Mucosa of stomach (tissue), 1 donor: ENCODE measurements around the gene LMTK3.

Experiments
- H3K27me3 ChIP-seq: one replicate; pipeline ENCODE4 v1.7.0; 2013; ENCODE audit warnings: mild to moderate bottlenecking, low read length; ENCODE audit not compliant: control insufficient read depth, insufficient read depth
- H3K36me3 ChIP-seq: one replicate; pipeline ENCODE4 v1.7.0; 2013; ENCODE audit warnings: low read length; ENCODE audit not compliant: control insufficient read depth, insufficient read depth
- H3K4me1 ChIP-seq: one replicate; pipeline ENCODE4 v1.7.0; 2013; ENCODE audit warnings: mild to moderate bottlenecking, low read length; ENCODE audit not compliant: control insufficient read depth, insufficient read depth
- H3K4me3 ChIP-seq: one replicate; pipeline ENCODE4 v1.7.0; 2013; ENCODE audit warnings: low read length
- H3K9ac ChIP-seq: one replicate; pipeline ENCODE4 v1.7.0; 2013; ENCODE audit warnings: mild to moderate bottlenecking, low read length, moderate library complexity
- H3K9me3 ChIP-seq: one replicate; pipeline ENCODE4 v1.7.0; 2013; ENCODE audit warnings: mild to moderate bottlenecking, low read length, moderate library complexity; ENCODE audit not compliant: control insufficient read depth
- donor health status: Pancreatic carcinoma.

Gene LMTK3, protein sequence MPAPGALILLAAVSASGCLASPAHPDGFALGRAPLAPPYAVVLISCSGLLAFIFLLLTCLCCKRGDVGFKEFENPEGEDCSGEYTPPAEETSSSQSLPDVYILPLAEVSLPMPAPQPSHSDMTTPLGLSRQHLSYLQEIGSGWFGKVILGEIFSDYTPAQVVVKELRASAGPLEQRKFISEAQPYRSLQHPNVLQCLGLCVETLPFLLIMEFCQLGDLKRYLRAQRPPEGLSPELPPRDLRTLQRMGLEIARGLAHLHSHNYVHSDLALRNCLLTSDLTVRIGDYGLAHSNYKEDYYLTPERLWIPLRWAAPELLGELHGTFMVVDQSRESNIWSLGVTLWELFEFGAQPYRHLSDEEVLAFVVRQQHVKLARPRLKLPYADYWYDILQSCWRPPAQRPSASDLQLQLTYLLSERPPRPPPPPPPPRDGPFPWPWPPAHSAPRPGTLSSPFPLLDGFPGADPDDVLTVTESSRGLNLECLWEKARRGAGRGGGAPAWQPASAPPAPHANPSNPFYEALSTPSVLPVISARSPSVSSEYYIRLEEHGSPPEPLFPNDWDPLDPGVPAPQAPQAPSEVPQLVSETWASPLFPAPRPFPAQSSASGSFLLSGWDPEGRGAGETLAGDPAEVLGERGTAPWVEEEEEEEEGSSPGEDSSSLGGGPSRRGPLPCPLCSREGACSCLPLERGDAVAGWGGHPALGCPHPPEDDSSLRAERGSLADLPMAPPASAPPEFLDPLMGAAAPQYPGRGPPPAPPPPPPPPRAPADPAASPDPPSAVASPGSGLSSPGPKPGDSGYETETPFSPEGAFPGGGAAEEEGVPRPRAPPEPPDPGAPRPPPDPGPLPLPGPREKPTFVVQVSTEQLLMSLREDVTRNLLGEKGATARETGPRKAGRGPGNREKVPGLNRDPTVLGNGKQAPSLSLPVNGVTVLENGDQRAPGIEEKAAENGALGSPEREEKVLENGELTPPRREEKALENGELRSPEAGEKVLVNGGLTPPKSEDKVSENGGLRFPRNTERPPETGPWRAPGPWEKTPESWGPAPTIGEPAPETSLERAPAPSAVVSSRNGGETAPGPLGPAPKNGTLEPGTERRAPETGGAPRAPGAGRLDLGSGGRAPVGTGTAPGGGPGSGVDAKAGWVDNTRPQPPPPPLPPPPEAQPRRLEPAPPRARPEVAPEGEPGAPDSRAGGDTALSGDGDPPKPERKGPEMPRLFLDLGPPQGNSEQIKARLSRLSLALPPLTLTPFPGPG (N-terminal part only)

DNA sequence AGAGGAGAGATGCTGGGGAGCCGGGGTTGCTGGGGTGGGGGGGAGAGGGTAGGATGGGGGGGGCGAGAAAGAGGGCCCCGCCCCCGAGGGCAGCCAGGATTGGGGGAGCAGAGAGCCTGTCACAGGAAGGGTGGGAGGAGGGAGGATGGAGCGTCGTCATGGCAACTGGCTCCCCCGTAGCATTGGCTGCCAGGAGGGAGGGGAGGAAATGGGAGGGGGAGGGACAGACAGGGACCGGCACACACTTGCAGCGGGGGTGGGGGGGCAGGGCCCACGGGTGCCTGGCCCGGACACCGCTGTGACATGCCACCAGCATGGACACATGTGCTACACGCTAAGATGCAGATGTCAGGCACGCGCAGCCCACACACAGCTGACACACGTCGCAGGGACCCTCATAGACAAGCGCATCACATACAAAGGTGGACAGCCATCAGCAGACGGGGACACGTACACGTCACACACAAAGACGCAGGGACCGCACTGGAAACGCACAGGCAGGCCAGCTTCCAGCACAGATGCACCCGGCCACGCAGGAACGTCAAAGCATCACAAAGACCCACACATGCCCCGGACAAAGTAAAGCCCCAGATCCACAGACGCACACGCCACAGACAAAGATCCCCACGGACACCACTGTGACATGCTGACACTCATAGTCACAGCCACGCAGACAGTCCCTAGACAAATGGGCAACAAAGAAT, at the start of gene LMTK3:
LMTK3 (minus strand) TSS at position 36 of the 704 bp plus-strand sequence. CDS start 259 bp downstream, outside the sequence.
- Histone ChIP-seq H3K9ac (no peak within 1 kb of the TSS), H3K36me3 (no peaks in the 10 kb centered on the region), H3K4me3 (no peak within 1 kb of the TSS)

DNA sequence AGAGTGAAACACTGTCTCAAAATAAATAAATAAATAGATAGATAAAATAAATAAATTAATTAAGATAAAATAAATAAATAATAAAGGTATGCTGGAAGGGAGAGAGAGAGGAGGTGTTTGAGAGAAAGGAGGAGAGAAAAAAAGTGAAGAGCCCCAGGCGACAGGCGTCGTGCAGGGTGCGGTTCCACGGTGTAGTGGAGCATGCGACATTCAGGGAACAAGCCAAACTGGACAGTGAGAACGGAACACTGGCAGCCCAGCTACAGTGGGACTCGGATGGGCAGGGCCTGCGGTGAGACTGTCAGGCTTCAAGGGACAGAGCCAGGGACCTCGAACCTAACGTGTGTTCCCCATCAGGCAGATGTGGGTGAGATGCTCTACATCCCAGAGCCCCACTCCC, 49.8 kb upstream of the LMTK3 start:
- Histone ChIP-seq H3K9ac (no peak overlapping the region), H3K36me3 (no peaks in the 10 kb centered on the region), H3K9me3 (no peaks in the 10 kb centered on the region), H3K27me3 (no peaks in the 10 kb centered on the region), H3K4me1 (peaks cover 4% of the 10 kb centered on the region), H3K4me3 (no peak overlapping the region)

More for the DNA sequence above, at the start of gene LMTK3:
- H3K4me1 ChIP-seq = no peaks in the 10 kb centered on the region
- no peaks in the 10 kb centered on the region for H3K9me3 ChIP-seq
- H3K27me3 ChIP-seq = peaks cover 22% of the 10 kb centered on the region

DNA sequence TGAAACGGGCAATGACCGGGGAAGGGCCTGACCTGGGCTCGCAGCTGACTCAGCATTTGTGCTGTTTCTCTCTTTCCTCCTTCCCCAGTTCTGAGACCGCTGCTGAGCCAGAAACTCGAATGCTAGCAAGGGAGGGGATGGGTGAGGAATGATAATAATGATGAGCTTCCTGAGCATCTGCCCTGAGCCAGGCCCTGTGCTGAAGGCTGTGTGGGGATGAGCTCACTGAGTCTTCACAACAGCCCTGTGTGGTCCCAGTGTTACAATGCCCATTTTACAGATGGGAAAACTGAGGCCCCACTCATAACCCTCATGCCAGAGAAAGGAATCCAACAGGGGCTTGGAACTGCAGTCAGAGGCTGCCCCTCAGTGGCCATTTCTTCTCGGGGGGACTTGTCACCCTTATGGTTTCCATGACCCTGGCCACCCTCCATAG, 48.5 kb upstream of the LMTK3 start:
- no peaks in the 10 kb centered on the region for H3K27me3 ChIP-seq
- H3K4me1 ChIP-seq = peaks cover 4% of the 10 kb centered on the region
- no peaks in the 10 kb centered on the region for H3K9me3 ChIP-seq
- H3K36me3 ChIP-seq = no peaks in the 10 kb centered on the region
- H3K9ac ChIP-seq = no peak overlapping the region
- H3K4me3 ChIP-seq = no peak overlapping the region

DNA sequence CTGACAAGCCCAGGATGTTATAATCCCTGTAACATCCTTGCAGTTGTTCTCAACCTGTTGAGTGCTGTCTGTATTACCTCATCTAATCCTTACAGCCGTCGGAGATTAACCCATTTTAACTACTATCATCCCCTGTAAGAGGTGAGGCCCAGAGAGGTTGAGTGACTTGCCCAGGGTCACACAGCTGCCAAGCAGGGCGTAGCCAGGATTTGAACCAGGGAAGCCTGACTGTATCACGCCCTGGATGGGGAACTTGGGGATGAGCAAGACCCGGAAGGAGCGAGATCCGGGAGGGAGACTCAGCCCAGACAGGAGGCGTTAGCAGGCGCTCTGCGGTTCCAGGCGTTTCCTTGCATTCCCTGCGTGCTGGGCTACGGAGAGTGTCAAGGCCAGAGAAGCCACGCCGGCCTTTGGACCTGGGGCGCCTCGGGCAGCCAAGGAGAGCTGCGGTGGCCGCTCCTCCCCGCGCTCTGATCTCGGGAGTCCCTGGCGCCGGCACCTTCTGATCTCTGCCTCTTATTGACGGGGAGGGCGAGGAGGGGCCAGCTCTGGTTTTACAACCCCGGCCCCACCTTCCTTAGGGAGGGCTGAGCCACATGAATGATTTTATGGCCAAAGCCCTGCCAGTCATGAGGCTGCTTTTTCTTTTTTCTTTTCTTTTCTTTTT, 46.5 kb upstream of the LMTK3 start:
- no peaks in the 10 kb centered on the region for H3K36me3 ChIP-seq
- no peak overlapping the region for H3K4me3 ChIP-seq
- no peaks in the 10 kb centered on the region for H3K9me3 ChIP-seq
- H3K9ac ChIP-seq = peak overlapping the region; percentile 34
- H3K27me3 ChIP-seq = no peaks in the 10 kb centered on the region
- peaks cover 4% of the 10 kb centered on the region for H3K4me1 ChIP-seq

DNA sequence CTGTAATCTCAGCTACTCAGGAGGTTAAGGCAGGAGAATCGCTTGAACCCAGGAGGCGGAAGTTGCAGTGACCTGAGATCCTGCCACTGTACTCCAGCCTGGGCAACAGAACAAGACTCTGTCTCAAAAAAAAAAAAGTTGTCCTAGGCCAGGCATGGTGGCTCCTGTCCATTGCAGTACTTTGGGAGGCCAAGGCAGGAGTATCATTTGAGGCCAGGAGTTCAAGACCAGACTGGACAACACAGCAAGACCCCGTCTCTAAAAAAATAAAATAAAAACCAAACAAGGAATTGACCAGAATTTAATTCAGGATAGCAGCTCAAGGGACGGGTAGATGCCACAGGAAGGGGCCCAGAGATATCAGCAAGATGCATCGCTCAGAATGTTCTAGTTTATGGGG, 45.2 kb upstream of the LMTK3 start:
- peaks cover 7% of the 10 kb centered on the region for H3K27me3 ChIP-seq
- peaks cover 14% of the 10 kb centered on the region for H3K4me1 ChIP-seq
- no peaks in the 10 kb centered on the region for H3K9me3 ChIP-seq

DNA sequence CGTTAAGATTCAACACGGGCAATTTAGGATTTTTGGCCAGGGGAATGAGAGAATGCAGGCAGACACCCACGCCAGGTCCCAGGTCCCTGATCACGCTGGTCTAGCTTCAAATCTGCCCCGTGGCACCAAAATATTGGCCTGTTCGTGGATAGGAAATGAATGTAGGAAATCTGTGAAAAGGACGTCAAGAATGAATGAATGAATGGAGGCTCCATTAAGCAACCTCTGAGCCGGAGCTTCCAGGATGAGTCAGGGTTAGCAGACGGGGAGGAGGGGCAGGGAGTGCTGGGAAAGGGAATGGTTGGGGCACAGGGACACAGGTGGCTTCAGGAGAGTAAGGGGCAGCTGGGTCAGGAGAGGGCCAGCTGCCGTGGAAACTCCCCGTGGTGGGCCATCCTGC, 44.5 kb upstream of the LMTK3 start:
- H3K27me3 ChIP-seq = peaks cover 7% of the 10 kb centered on the region
- no peak overlapping the region for H3K4me3 ChIP-seq
- no peak overlapping the region for H3K9ac ChIP-seq
- H3K9me3 ChIP-seq = no peaks in the 10 kb centered on the region
- no peaks in the 10 kb centered on the region for H3K36me3 ChIP-seq
- peaks cover 21% of the 10 kb centered on the region for H3K4me1 ChIP-seq

More for the DNA sequence above, 45.2 kb upstream of the LMTK3 start:
- Histone ChIP-seq H3K36me3 (no peaks in the 10 kb centered on the region), H3K4me3 (no peak overlapping the region), H3K9ac (no peak overlapping the region)

DNA sequence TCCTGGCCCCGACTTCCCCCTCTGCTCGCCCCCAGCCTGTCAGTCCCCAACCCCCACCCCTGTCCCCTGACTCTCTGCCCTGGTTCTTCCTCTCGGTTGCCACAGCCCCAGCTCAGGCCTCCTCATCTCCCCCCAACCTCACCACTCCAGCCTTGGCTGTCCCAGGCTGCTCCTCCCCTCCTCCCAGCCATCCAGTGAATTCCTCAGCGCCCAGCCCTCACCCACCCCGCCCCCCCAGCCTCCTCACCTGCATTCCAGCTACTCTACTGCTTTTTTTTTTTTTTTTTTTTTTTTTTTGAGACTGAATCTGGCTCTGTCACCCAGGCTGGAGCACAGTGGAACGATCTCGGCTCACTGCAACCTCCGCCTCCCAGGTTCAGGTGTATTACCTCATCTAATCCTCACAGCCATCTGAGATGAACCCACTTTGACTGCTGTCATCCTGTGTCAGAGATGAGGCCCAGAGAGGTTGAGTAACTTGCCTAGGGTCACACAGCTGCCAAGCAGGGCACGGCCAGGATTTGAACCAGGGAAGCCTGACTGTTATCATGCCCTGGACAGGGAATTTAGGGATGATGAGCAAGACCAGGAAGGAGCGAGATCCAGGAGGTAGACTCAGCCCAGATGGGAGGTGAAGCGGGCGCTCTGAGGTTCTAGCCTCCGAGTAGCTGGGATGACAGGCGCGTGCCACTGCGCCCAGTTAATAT, 42.9 kb upstream of the LMTK3 start:
- no peak overlapping the region for H3K9ac ChIP-seq
- no peaks in the 10 kb centered on the region for H3K36me3 ChIP-seq
- H3K4me3 ChIP-seq = no peak overlapping the region
- peaks cover 7% of the 10 kb centered on the region for H3K27me3 ChIP-seq
- H3K4me1 ChIP-seq = peaks cover 23% of the 10 kb centered on the region
- no peaks in the 10 kb centered on the region for H3K9me3 ChIP-seq

DNA sequence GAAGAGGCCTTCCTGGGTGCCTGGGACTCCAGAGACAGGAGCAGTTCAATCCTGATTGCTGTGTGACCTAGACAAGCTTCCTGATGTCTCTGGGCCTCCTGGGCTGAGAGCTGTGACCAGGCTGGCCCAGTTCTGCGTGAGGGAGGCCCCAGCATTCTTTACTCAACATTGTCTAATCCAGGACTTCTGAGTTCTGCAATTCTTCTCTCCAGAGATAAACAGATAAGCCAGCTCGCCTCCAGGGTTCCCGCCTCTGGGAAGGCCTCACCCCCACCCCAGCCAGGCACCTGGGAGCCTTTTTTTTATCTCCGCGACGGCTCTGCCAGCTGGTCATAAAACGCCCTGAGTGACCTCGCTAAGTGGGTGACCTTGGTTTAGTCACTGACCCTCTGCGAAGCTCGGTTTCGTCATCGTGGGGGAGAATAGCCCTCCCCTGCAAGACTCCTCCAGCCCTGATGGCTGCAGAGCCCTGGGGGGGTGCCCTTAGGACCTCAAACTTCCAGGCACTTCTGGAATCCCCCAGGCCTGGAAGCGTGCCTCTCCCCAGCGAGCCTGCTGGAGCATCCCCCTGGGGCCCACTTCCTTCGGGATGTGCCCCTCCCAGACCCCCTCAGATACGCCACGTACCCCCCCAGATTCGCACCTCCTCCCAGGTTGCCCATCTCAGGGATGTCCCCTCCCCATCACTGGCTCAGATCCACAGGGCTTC, 42.2 kb upstream of the LMTK3 start:
- peaks cover 7% of the 10 kb centered on the region for H3K27me3 ChIP-seq
- H3K4me3 ChIP-seq = no peak overlapping the region

DNA sequence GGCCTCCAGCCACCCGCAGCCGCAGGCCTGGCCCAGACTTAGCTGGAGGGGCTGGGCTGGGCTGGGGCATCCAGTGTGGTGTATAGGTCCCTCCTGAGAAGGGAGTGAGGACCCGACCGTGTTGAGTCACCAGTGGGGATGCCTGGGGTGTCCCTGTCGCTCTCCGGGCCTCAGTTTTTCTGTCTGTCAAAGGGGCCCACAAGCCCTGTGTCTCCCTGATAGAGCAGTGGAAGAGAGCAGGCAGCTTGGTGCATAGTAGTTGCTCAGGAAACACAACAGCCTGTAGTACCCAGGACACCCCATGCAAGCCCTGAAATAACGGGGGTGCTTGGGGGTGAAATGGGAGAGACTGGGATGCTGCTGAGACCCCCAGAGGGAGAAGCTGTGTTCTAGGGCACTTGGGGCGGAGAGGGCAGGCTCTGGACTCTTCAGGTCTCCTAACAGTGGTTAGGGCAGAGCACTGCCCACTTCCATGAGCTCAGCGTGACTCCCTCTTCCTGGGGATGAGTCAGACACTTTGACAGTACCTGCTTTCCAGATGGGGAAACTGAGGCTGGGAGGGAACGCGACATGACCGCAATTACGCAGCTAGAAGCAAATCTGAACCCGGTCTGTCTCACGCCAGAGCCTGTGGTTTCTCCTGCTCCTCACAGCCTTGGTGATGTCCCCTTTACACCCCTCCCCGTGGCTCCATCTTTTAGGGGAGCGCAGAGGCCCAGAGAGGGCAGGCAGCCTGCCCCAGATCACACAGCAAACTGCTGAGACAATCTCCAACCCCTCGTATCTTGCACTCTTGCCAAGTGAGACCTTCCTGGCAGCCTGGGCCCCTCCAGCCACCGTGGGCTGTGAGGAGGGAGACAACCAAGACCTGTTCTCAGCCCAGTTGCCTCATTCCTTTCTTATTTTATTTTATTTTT, 41.0 kb upstream of the LMTK3 start:
- no peak overlapping the region for H3K4me3 ChIP-seq
- peaks cover 7% of the 10 kb centered on the region for H3K27me3 ChIP-seq
- no peaks in the 10 kb centered on the region for H3K9me3 ChIP-seq
- H3K4me1 ChIP-seq = peaks cover 18% of the 10 kb centered on the region
- H3K36me3 ChIP-seq = no peaks in the 10 kb centered on the region
- no peak overlapping the region for H3K9ac ChIP-seq

More for the DNA sequence above, 42.2 kb upstream of the LMTK3 start:
- Histone ChIP-seq H3K4me1 (peaks cover 23% of the 10 kb centered on the region), H3K36me3 (no peaks in the 10 kb centered on the region), H3K9ac (no peak overlapping the region), H3K9me3 (no peaks in the 10 kb centered on the region)
